ENCODE measurements around the gene RNF26.

RNF26 gene

GRCh38 chr11:119323532-119324033, 10.7 kb upstream of the RNF26 start:
- Histone ChIP-seq H2BK12ac (ENCODE audit: low read length) (no peak overlapping the region), H2BK5ac (ENCODE audit: low read length) (no peak overlapping the region), H3K9ac (ENCODE audit: low read depth, low read length, poor library complexity) (no peak overlapping the region), H3K18ac (ENCODE audit: low read length) (peak overlapping the region; percentile 1), H3K27me3 (ENCODE audit: control insufficient read depth in 3 of 3, insufficient read depth in 3 of 3, low read depth in 1 of 3, low read length in 3 of 3) (no peaks in the 10 kb centered on the region), H3K4me3 (ENCODE audit: low read length in 2 of 2) (no peak overlapping the region), H2AFZ (ENCODE audit: low read length) (peak overlapping the region; percentile 33), H3K9me3 (replicated peaks in 1 of 2; ENCODE audit: control insufficient read depth in 2 of 2, insufficient read depth in 1 of 2, low read depth in 1 of 2, low read length in 2 of 2) (no peaks in the 10 kb centered on the region), H3K23ac (ENCODE audit: low read depth, low read length, poor library complexity) (no peak overlapping the region), H3K36me3 (replicated peaks in 1 of 2; ENCODE audit: control insufficient read depth in 2 of 2, insufficient read depth in 2 of 2, low read length in 2 of 2) (no peaks in the 10 kb centered on the region), H3K4me1 (ENCODE audit: control insufficient read depth in 2 of 2, insufficient read depth in 1 of 2, low read depth in 1 of 2, low read length in 2 of 2) (peaks cover 18 to 22% of the 10 kb centered on the region in 2 donors), H2BK15ac (ENCODE audit: low read length) (no peak overlapping the region), H3K79me1 (ENCODE audit: low read depth, low read length) (no peaks in the 10 kb centered on the region), H2AK5ac (ENCODE audit: low read depth, low read length) (no peak overlapping the region), H3K4me2 (ENCODE audit: insufficient read depth, low read length, poor library complexity, severe bottlenecking) (no peak overlapping the region), H3K27ac (replicated peaks; ENCODE audit: low read length) (no peak overlapping the region), H4K91ac (ENCODE audit: low read depth, low read length, poor library complexity) (no peak overlapping the region), H3K14ac (ENCODE audit: low read length) (no peak overlapping the region), H3K4ac (ENCODE audit: low read length) (no peak overlapping the region), H2BK120ac (ENCODE audit: low read depth, low read length) (no peak overlapping the region), H4K8ac (ENCODE audit: low read depth, low read length) (no peak overlapping the region)
- no peak for DNase-seq (ENCODE audit: low spot score)
- no CpG with 5 or more reads among the region's 8 CpGs for WGBS, 2 donors (ENCODE audit: extremely low coverage in 2 of 2, insufficient read length in 2 of 2, insufficient replicate concordance in 1 of 2)

- no CpG with 5 or more reads among the region's 4 CpGs for WGBS, 2 donors (ENCODE audit: extremely low coverage in 2 of 2, insufficient read length in 2 of 2, insufficient replicate concordance in 1 of 2)
- DNase-seq (ENCODE audit: low spot score) = no peak
- H3K23ac ChIP-seq (ENCODE audit: low read depth, low read length, poor library complexity) = no peak overlapping the region
- H3K27ac ChIP-seq (replicated peaks; ENCODE audit: low read length) = no peak overlapping the region
- H3K9ac ChIP-seq (ENCODE audit: low read depth, low read length, poor library complexity) = no peak overlapping the region
- H2BK15ac ChIP-seq (ENCODE audit: low read length) = no peak overlapping the region
- no peaks in the 10 kb centered on the region for H3K9me3 ChIP-seq (replicated peaks in 1 of 2; ENCODE audit: control insufficient read depth in 2 of 2, insufficient read depth in 1 of 2, low read depth in 1 of 2, low read length in 2 of 2)
- H4K8ac ChIP-seq (ENCODE audit: low read depth, low read length) = no peak overlapping the region
- H4K91ac ChIP-seq (ENCODE audit: low read depth, low read length, poor library complexity) = no peak overlapping the region
- H3K4me1 ChIP-seq (ENCODE audit: control insufficient read depth in 2 of 2, insufficient read depth in 1 of 2, low read depth in 1 of 2, low read length in 2 of 2) = peaks cover 12 to 16% of the 10 kb centered on the region in 2 donors
- no peak overlapping the region for H3K4ac ChIP-seq (ENCODE audit: low read length)
- H3K27me3 ChIP-seq (ENCODE audit: control insufficient read depth in 3 of 3, insufficient read depth in 3 of 3, low read depth in 1 of 3, low read length in 3 of 3) = no peaks in the 10 kb centered on the region
- no peak overlapping the region for H2AK5ac ChIP-seq (ENCODE audit: low read depth, low read length)
- no peaks in the 10 kb centered on the region for H3K79me1 ChIP-seq (ENCODE audit: low read depth, low read length)
- no peak overlapping the region for H2BK120ac ChIP-seq (ENCODE audit: low read depth, low read length)
- H3K18ac ChIP-seq (ENCODE audit: low read length) = no peak overlapping the region
- no peak overlapping the region for H2BK5ac ChIP-seq (ENCODE audit: low read length)
- no peak overlapping the region for H2BK12ac ChIP-seq (ENCODE audit: low read length)
- H3K36me3 ChIP-seq (replicated peaks in 1 of 2; ENCODE audit: control insufficient read depth in 2 of 2, insufficient read depth in 2 of 2, low read length in 2 of 2) = no peaks in the 10 kb centered on the region
- no peak overlapping the region for H3K14ac ChIP-seq (ENCODE audit: low read length)
- no peak overlapping the region for H3K4me2 ChIP-seq (ENCODE audit: insufficient read depth, low read length, poor library complexity, severe bottlenecking)
- no peak overlapping the region for H3K4me3 ChIP-seq (ENCODE audit: low read length in 2 of 2)
- H2AFZ ChIP-seq (ENCODE audit: low read length) = peak overlapping the region; percentile 33
These were observed 10.1 kb upstream of the RNF26 start for GRCh38 chr11:119324189-119324588.

- H3K36me3 ChIP-seq (replicated peaks in 1 of 2; ENCODE audit: control insufficient read depth in 2 of 2, insufficient read depth in 2 of 2, low read length in 2 of 2) = no peaks in the 10 kb centered on the region
- peaks cover 0 to 4% (median 0%) of the 10 kb centered on the region in 3 experiments for H3K27me3 ChIP-seq (ENCODE audit: control insufficient read depth in 3 of 3, insufficient read depth in 3 of 3, low read depth in 1 of 3, low read length in 3 of 3)
- no peak overlapping the region for H3K14ac ChIP-seq (ENCODE audit: low read length)
- no peak overlapping the region for H3K4ac ChIP-seq (ENCODE audit: low read length)
- WGBS, 2 donors (ENCODE audit: extremely low coverage in 2 of 2, insufficient read length in 2 of 2, insufficient replicate concordance in 1 of 2) = no CpG with 5 or more reads among the region's 2 CpGs
- no peak overlapping the region for H3K27ac ChIP-seq (replicated peaks; ENCODE audit: low read length)
- H3K23ac ChIP-seq (ENCODE audit: low read depth, low read length, poor library complexity) = no peak overlapping the region
- peaks cover 0 to 13% of the 10 kb centered on the region in 2 donors for H3K4me1 ChIP-seq (ENCODE audit: control insufficient read depth in 2 of 2, insufficient read depth in 1 of 2, low read depth in 1 of 2, low read length in 2 of 2)
- no peak overlapping the region for H2BK5ac ChIP-seq (ENCODE audit: low read length)
- no peak overlapping the region for H2BK120ac ChIP-seq (ENCODE audit: low read depth, low read length)
- DNase-seq (ENCODE audit: low spot score) = no peak
- no peak overlapping the region for H3K18ac ChIP-seq (ENCODE audit: low read length)
- H3K4me3 ChIP-seq (ENCODE audit: low read length in 2 of 2) = no peak overlapping the region
- H3K79me1 ChIP-seq (ENCODE audit: low read depth, low read length) = no peaks in the 10 kb centered on the region
- no peak overlapping the region for H2AK5ac ChIP-seq (ENCODE audit: low read depth, low read length)
- H2AFZ ChIP-seq (ENCODE audit: low read length) = no peak overlapping the region
- H3K4me2 ChIP-seq (ENCODE audit: insufficient read depth, low read length, poor library complexity, severe bottlenecking) = no peak overlapping the region
- no peak overlapping the region for H2BK12ac ChIP-seq (ENCODE audit: low read length)
- H4K91ac ChIP-seq (ENCODE audit: low read depth, low read length, poor library complexity) = no peak overlapping the region
- no peak overlapping the region for H3K9ac ChIP-seq (ENCODE audit: low read depth, low read length, poor library complexity)
- no peak overlapping the region for H2BK15ac ChIP-seq (ENCODE audit: low read length)
- no peaks in the 10 kb centered on the region for H3K9me3 ChIP-seq (replicated peaks in 1 of 2; ENCODE audit: control insufficient read depth in 2 of 2, insufficient read depth in 1 of 2, low read depth in 1 of 2, low read length in 2 of 2)
- H4K8ac ChIP-seq (ENCODE audit: low read depth, low read length) = no peak overlapping the region
These were observed 5.0 kb upstream of the RNF26 start for GRCh38 chr11:119329320-119329719.

GRCh38 chr11:119330237-119330636, 4.1 kb upstream of the RNF26 start:
- Histone ChIP-seq H2AFZ (ENCODE audit: low read length) (no peak overlapping the region), H2BK15ac (ENCODE audit: low read length) (no peak overlapping the region), H3K4me1 (ENCODE audit: control insufficient read depth in 2 of 2, insufficient read depth in 1 of 2, low read depth in 1 of 2, low read length in 2 of 2) (peaks cover 6 to 17% of the 10 kb centered on the region in 2 donors), H3K4ac (ENCODE audit: low read length) (no peak overlapping the region), H2BK5ac (ENCODE audit: low read length) (no peak overlapping the region), H3K27ac (replicated peaks; ENCODE audit: low read length) (no peak overlapping the region), H3K18ac (ENCODE audit: low read length) (no peak overlapping the region), H3K27me3 (ENCODE audit: control insufficient read depth in 3 of 3, insufficient read depth in 3 of 3, low read depth in 1 of 3, low read length in 3 of 3) (peaks cover 0 to 4% (median 0%) of the 10 kb centered on the region in 3 experiments), H4K91ac (ENCODE audit: low read depth, low read length, poor library complexity) (no peak overlapping the region), H3K36me3 (replicated peaks in 1 of 2; ENCODE audit: control insufficient read depth in 2 of 2, insufficient read depth in 2 of 2, low read length in 2 of 2) (no peaks in the 10 kb centered on the region), H3K4me3 (ENCODE audit: low read length in 2 of 2) (no peak overlapping the region), H3K79me1 (ENCODE audit: low read depth, low read length) (peaks cover 7% of the 10 kb centered on the region), H3K9ac (ENCODE audit: low read depth, low read length, poor library complexity) (no peak overlapping the region), H3K23ac (ENCODE audit: low read depth, low read length, poor library complexity) (no peak overlapping the region), H3K4me2 (ENCODE audit: insufficient read depth, low read length, poor library complexity, severe bottlenecking) (no peak overlapping the region), H3K14ac (ENCODE audit: low read length) (no peak overlapping the region), H2BK12ac (ENCODE audit: low read length) (no peak overlapping the region), H2BK120ac (ENCODE audit: low read depth, low read length) (no peak overlapping the region), H2AK5ac (ENCODE audit: low read depth, low read length) (no peak overlapping the region), H3K9me3 (replicated peaks in 1 of 2; ENCODE audit: control insufficient read depth in 2 of 2, insufficient read depth in 1 of 2, low read depth in 1 of 2, low read length in 2 of 2) (no peaks in the 10 kb centered on the region), H4K8ac (ENCODE audit: low read depth, low read length) (no peak overlapping the region)
- DNase-seq (ENCODE audit: low spot score) = no peak
- no CpG with 5 or more reads among the region's 1 CpG for WGBS, 2 donors (ENCODE audit: extremely low coverage in 2 of 2, insufficient read length in 2 of 2, insufficient replicate concordance in 1 of 2)

Data from neuronal stem cell (in vitro differentiated cells).